ENCODE measurements around the gene ZDHHC14.

DNA sequence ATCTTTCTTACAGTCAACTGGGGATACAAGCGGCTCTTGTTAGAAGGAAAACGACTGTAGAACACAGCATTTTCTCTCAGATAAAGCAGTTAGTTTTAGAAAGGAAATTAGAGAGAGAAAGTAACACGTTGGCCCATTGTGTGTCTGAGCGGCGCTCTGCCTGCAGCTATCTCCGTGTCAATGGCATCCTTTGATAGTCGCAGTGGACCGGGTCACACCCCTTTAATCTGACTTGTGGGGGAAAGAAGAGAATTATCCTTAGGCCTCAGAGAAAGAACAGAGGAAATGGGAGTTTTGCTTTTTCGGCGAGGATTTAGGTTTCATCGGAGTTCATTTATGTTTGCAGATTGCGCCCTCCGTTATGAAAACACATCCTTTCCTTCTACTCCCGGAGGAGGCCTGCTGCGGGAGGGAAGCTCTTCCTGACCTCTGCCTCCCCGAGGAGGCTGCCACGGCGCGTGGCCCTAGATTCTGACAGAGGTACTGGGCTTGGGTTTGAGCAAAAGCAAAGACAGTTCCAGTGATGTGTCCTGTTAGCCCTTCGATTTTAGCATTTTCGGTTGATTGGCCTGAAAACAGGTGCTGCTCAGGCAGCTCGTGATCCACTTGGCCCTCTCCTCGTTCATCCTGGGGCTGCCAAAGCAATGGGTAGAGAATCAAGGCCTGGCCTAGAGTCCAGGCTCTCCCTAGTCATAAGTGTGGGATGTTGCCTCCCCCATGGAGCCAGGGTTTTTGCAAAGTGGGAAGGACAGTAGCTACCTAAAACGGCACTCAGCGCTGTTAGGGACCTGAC lies 74.9 kb downstream of the ZDHHC14 start:
- no peak for TF ChIP-seq POLR2A (IDR thresholded peaks at IDR 0.05)
- TF ChIP-seq, protein P1, sequence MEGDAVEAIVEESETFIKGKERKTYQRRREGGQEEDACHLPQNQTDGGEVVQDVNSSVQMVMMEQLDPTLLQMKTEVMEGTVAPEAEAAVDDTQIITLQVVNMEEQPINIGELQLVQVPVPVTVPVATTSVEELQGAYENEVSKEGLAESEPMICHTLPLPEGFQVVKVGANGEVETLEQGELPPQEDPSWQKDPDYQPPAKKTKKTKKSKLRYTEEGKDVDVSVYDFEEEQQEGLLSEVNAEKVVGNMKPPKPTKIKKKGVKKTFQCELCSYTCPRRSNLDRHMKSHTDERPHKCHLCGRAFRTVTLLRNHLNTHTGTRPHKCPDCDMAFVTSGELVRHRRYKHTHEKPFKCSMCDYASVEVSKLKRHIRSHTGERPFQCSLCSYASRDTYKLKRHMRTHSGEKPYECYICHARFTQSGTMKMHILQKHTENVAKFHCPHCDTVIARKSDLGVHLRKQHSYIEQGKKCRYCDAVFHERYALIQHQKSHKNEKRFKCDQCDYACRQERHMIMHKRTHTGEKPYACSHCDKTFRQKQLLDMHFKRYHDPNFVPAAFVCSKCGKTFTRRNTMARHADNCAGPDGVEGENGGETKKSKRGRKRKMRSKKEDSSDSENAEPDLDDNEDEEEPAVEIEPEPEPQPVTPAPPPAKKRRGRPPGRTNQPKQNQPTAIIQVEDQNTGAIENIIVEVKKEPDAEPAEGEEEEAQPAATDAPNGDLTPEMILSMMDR (IDR thresholded peaks at IDR 0.05), result no peak

Data from body of pancreas (tissue), 4 donors.